ENCODE results near the gene BCL11A. TPM values are rescaled to one million over a fixed set of nuclear protein-coding genes. Genes with fewer than 3 reads are reported as not detected.

The BCL11A gene
- total and polyA plus RNA-seq, 2 experiments from 2014 or later, result 57.5 to 77.6 TPM

DNA sequence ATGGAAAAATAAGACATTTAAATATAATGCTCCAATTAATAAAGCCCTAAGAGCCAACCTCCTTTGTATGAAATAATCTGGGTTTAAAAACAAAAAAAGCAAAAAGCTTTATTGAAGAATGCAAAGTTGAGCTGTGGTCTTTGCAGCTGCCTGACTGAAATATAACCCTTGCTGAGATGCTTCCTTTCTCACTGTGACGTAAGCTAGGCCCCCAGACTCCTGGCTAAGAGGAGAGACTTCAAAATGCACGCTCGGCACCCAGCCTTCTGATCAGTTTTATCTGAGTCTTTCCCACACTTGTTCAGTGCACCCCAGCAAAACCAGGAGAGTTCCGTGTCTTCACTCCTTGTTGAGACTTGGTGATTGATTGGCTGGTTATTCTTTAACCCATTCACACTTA lies 115.3 kb downstream of the BCL11A start (continued):
- no peak for TF ChIP-seq REST (IDR thresholded peaks at IDR 0.05; ENCODE audit: unreplicated experiment)

DNA sequence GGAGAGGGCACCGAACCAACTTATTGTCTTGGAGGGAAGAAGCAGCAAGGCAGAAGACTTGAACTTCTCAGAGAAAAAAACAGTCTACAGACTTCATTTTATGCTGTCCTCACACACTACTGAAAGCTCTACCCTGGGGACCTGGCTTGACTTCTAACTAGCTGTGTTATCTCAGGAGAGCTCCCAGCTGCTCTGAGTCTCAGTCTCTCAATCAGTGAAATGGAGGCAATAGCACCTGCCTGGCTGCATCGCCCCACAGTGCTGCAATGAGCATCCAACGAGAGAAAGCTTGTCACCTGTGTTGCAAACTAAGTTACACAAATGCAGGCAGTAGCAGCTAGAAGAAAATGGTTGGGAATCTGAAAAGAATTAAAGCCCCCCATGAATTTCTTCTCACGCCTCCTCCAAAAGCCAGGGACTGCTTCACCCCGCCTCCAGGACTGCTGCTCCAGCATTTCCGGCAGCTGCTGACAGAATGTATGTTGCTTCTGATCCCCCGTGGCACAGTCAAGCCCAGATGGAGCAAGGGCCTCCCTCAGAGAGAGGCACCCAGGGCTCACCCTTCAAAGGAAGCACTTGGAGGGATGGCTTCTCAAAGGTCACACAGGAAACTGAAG lies 116.3 kb downstream of the BCL11A start:
- DNase-seq (ENCODE audit: low spot score) (no peak), ATAC-seq (peak; percentile 11; the same call in 1 of the 3 replicates)
- H3K4me1 Mint-ChIP-seq, result peaks cover 41% of the 10 kb centered on the region
- no peaks in the 10 kb centered on the region for H3K9me3 Mint-ChIP-seq
- peaks cover 11% of the 10 kb centered on the region for H3K27me3 Mint-ChIP-seq (ENCODE audit: insufficient read depth, low read depth, poor library complexity)
- no peak overlapping the region for H3K4me3 ChIP-seq
- no peaks in the 10 kb centered on the region for H3K36me3 ChIP-seq (ENCODE audit: insufficient read depth)
- H2AFZ ChIP-seq, result peak overlapping the region; percentile 38; the same call in 1 of the 2 replicates
- H3F3A ChIP-seq (replicated peaks; ENCODE audit: low read depth), result no peaks in the 10 kb centered on the region
- no peaks in the 10 kb centered on the region for H3K36me3 Mint-ChIP-seq (ENCODE audit: low read depth)
- no peaks in the 10 kb centered on the region for H3K79me2 ChIP-seq (replicated peaks; ENCODE audit: insufficient read depth)
- H4K20me1 ChIP-seq (replicated peaks; ENCODE audit: insufficient read depth), result no peaks in the 10 kb centered on the region
- H3K4me3 Mint-ChIP-seq, result no peak overlapping the region
- no peak overlapping the region for H3K27ac Mint-ChIP-seq
- no peak overlapping the region for H3K4me2 ChIP-seq
- no peaks in the 10 kb centered on the region; the same call in 1 of the 2 replicates for H3K27me3 ChIP-seq (ENCODE audit: insufficient read depth)
- no peaks in the 10 kb centered on the region for H3K9me2 ChIP-seq (ENCODE audit: insufficient read depth)
- peaks cover 17% of the 10 kb centered on the region for H3K4me1 ChIP-seq (ENCODE audit: insufficient read depth)
- no peak overlapping the region for H3K27ac ChIP-seq (ENCODE audit: low read depth)
- no peak for TF ChIP-seq ETS1 (IDR thresholded peaks at IDR 0.05)
- no peak for TF ChIP-seq ZNF331 (CRISPR knock-in tag; IDR thresholded peaks at IDR 0.05; ENCODE audit: low read depth)
- TF ChIP-seq, protein P1, sequence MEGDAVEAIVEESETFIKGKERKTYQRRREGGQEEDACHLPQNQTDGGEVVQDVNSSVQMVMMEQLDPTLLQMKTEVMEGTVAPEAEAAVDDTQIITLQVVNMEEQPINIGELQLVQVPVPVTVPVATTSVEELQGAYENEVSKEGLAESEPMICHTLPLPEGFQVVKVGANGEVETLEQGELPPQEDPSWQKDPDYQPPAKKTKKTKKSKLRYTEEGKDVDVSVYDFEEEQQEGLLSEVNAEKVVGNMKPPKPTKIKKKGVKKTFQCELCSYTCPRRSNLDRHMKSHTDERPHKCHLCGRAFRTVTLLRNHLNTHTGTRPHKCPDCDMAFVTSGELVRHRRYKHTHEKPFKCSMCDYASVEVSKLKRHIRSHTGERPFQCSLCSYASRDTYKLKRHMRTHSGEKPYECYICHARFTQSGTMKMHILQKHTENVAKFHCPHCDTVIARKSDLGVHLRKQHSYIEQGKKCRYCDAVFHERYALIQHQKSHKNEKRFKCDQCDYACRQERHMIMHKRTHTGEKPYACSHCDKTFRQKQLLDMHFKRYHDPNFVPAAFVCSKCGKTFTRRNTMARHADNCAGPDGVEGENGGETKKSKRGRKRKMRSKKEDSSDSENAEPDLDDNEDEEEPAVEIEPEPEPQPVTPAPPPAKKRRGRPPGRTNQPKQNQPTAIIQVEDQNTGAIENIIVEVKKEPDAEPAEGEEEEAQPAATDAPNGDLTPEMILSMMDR (conservative IDR thresholded peaks at IDR 0.05; ENCODE audit: low read depth in 2 of 2), result no peak

DNA sequence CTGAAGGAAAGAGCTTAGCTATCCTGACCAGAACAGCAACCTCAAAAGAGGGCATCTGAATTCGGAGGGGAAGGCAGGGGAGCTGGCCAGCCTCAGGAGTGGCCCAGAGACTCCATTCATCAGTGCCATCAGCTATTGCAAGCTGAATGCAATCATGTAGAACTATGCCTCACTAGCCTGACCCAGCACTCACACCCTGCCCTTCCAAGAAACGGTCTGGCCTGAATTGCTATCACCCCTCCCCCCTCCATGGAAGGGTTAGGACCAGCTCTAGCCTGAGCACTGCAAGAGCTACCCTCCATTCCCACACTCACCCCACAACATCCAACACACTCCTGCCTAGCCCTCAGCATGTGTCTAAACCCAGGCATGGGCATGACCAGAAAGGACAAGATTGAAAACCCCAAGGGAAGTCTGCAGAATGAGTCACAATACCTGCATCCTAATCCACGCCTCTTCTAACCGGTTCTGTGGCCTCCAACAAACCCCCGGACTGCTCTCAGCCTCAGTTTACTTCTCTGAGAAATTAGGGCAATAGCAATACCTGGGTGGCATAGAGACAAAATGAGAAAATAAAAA lies 120.3 kb downstream of the BCL11A start:
- peaks cover 17% of the 10 kb centered on the region for H3K4me1 ChIP-seq (ENCODE audit: insufficient read depth)
- H3K79me2 ChIP-seq (replicated peaks; ENCODE audit: insufficient read depth), result no peaks in the 10 kb centered on the region
- H3K27ac Mint-ChIP-seq, result no peak overlapping the region
- H3K27me3 Mint-ChIP-seq (ENCODE audit: insufficient read depth, low read depth, poor library complexity), result peaks cover under 1% of the 10 kb centered on the region
- H3K36me3 ChIP-seq (ENCODE audit: insufficient read depth), result no peaks in the 10 kb centered on the region
- TF ChIP-seq JUNB (IDR thresholded peaks at IDR 0.05; ENCODE audit: unreplicated experiment), result no peak
- no peak for TF ChIP-seq POLR2AphosphoS5 (IDR thresholded peaks at IDR 0.05; ENCODE audit: low read depth)
- TF ChIP-seq NANOG (IDR thresholded peaks at IDR 0.05; ENCODE audit: borderline replicate concordance), result no peak
- no peak for TF ChIP-seq REST (IDR thresholded peaks at IDR 0.05; ENCODE audit: unreplicated experiment)
- H3K4me3 ChIP-seq, result no peak overlapping the region
- no peaks in the 10 kb centered on the region for H3K9me2 ChIP-seq (ENCODE audit: insufficient read depth)
- 0 out of 2 replicates have a peak overlapping the region, but pooled peaks have one; percentile 52 for H2AFZ ChIP-seq
- H3K4me3 Mint-ChIP-seq, result no peak overlapping the region
- peaks cover 28% of the 10 kb centered on the region for H3K4me1 Mint-ChIP-seq
- no peak overlapping the region; the same call in 1 of the 2 replicates for H3K4me2 ChIP-seq
- H3K36me3 Mint-ChIP-seq (ENCODE audit: low read depth), result no peaks in the 10 kb centered on the region
- no peaks in the 10 kb centered on the region for H3K9me3 Mint-ChIP-seq
- no peaks in the 10 kb centered on the region for H4K20me1 ChIP-seq (replicated peaks; ENCODE audit: insufficient read depth)
- ATAC-seq (peak; percentile 59), DNase-seq (ENCODE audit: low spot score) (no peak)
- no peak overlapping the region for H3K27ac ChIP-seq (ENCODE audit: low read depth)
- H3K27me3 ChIP-seq (ENCODE audit: insufficient read depth), result no peaks in the 10 kb centered on the region
- H3F3A ChIP-seq (replicated peaks; ENCODE audit: low read depth), result no peaks in the 10 kb centered on the region

Data from GM23338 (cell line).